ENCODE measurements around the gene NRP1.
A peak's percentile ranks its signal among the peaks of the same experiment; 100 is the strongest.
"Not testable (repeated sequence)": the region's sequence is repeated elsewhere in the genome, so short reads cannot be mapped to it uniquely, and the experiment has no call there.

NRP1 gene

GRCh38 chr10:33223326-33224000, 111.0 kb downstream of the NRP1 start:
- ATAC-seq (ENCODE audit: low read depth) (no peak), DNase-seq (ENCODE audit: low spot score) (no peak)
- Histone ChIP-seq H3K9me3 (ENCODE audit: severe bottlenecking) (no peaks in the 10 kb centered on the region), H3K4me3 (ENCODE audit: severe bottlenecking) (no peak overlapping the region), H3K27ac (ENCODE audit: poor library complexity, severe bottlenecking) (no peak overlapping the region), H3K4me1 (ENCODE audit: insufficient read depth, poor library complexity, severe bottlenecking) (no peaks in the 10 kb centered on the region), H3K36me3 (ENCODE audit: low read depth) (peaks cover 81% of the 10 kb centered on the region), H3K27me3 (ENCODE audit: insufficient read depth, poor library complexity, severe bottlenecking) (no peaks in the 10 kb centered on the region)
- TF ChIP-seq CTCF (IDR thresholded peaks at IDR 0.05; ENCODE audit: poor library complexity, severe bottlenecking): no peak

- not testable (repeated sequence) for ATAC-seq (ENCODE audit: low read depth); H3K4me3 ChIP-seq (ENCODE audit: severe bottlenecking); H3K9me3 ChIP-seq (ENCODE audit: severe bottlenecking); DNase-seq (ENCODE audit: low spot score); H3K27me3 ChIP-seq (ENCODE audit: insufficient read depth, poor library complexity, severe bottlenecking); H3K27ac ChIP-seq (ENCODE audit: poor library complexity, severe bottlenecking); H3K4me1 ChIP-seq (ENCODE audit: insufficient read depth, poor library complexity, severe bottlenecking)
- peaks cover 80% of the 10 kb centered on the region for H3K36me3 ChIP-seq (ENCODE audit: low read depth)
Measured at GRCh38 chr10:33222304-33222703, 112.2 kb downstream of the NRP1 start.

GRCh38 chr10:33217854-33218253, 116.6 kb downstream of the NRP1 start:
- H3K27ac ChIP-seq (ENCODE audit: poor library complexity, severe bottlenecking): peak overlapping the region; percentile 93
- H3K36me3 ChIP-seq (ENCODE audit: low read depth): peaks cover 89% of the 10 kb centered on the region
- ATAC-seq (ENCODE audit: low read depth) (peak; percentile 18; the same call in 1 of the 3 replicates), DNase-seq (ENCODE audit: low spot score) (no peak)
- TF ChIP-seq CTCF (IDR thresholded peaks at IDR 0.05; ENCODE audit: poor library complexity, severe bottlenecking): no peak
- H3K4me1 ChIP-seq (ENCODE audit: insufficient read depth, poor library complexity, severe bottlenecking): peaks cover 20% of the 10 kb centered on the region
- H3K4me3 ChIP-seq (ENCODE audit: severe bottlenecking): no peak overlapping the region
- no peaks in the 10 kb centered on the region for H3K9me3 ChIP-seq (ENCODE audit: severe bottlenecking)
- no peaks in the 10 kb centered on the region for H3K27me3 ChIP-seq (ENCODE audit: insufficient read depth, poor library complexity, severe bottlenecking)

GRCh38 chr10:33216661-33217427, 117.6 kb downstream of the NRP1 start:
- H3K9me3 ChIP-seq (ENCODE audit: severe bottlenecking): no peaks in the 10 kb centered on the region
- TF ChIP-seq CTCF (IDR thresholded peaks at IDR 0.05; ENCODE audit: poor library complexity, severe bottlenecking): no peak
- peaks cover 20% of the 10 kb centered on the region for H3K4me1 ChIP-seq (ENCODE audit: insufficient read depth, poor library complexity, severe bottlenecking)
- H3K27me3 ChIP-seq (ENCODE audit: insufficient read depth, poor library complexity, severe bottlenecking): no peaks in the 10 kb centered on the region
- peak overlapping the region; percentile 93 for H3K27ac ChIP-seq (ENCODE audit: poor library complexity, severe bottlenecking)
- H3K36me3 ChIP-seq (ENCODE audit: low read depth): peaks cover 90% of the 10 kb centered on the region
- peak; percentile 95 for ATAC-seq (ENCODE audit: low read depth)
- no peak overlapping the region for H3K4me3 ChIP-seq (ENCODE audit: severe bottlenecking)
- DNase-seq (ENCODE audit: low spot score): no peak

GRCh38 chr10:33215635-33216034, 118.8 kb downstream of the NRP1 start:
- peaks cover 20% of the 10 kb centered on the region for H3K4me1 ChIP-seq (ENCODE audit: insufficient read depth, poor library complexity, severe bottlenecking)
- no peak overlapping the region for H3K4me3 ChIP-seq (ENCODE audit: severe bottlenecking)
- TF ChIP-seq CTCF (IDR thresholded peaks at IDR 0.05; ENCODE audit: poor library complexity, severe bottlenecking): no peak
- peak overlapping the region; percentile 93 for H3K27ac ChIP-seq (ENCODE audit: poor library complexity, severe bottlenecking)
- peaks cover 91% of the 10 kb centered on the region for H3K36me3 ChIP-seq (ENCODE audit: low read depth)
- H3K9me3 ChIP-seq (ENCODE audit: severe bottlenecking): no peaks in the 10 kb centered on the region
- ATAC-seq (ENCODE audit: low read depth) (no peak), DNase-seq (ENCODE audit: low spot score) (no peak)
- H3K27me3 ChIP-seq (ENCODE audit: insufficient read depth, poor library complexity, severe bottlenecking): no peaks in the 10 kb centered on the region
